Stimulated activated CD8-positive, alpha-beta memory T cell treated with anti-CD3 and anti-CD28 coated beads, Interleukin-7, amount 100 ng/mL, for 1 hour (primary cell): ENCODE data around the gene MAML2.

Experiments
- DNase-seq, 2 donors: peaks; one replicate each; pipeline ENCODE4 v3.0.0-alpha.2; 2020; ENCODE audit warnings: low read depth in 2 of 2

MAML2 gene

DNA sequence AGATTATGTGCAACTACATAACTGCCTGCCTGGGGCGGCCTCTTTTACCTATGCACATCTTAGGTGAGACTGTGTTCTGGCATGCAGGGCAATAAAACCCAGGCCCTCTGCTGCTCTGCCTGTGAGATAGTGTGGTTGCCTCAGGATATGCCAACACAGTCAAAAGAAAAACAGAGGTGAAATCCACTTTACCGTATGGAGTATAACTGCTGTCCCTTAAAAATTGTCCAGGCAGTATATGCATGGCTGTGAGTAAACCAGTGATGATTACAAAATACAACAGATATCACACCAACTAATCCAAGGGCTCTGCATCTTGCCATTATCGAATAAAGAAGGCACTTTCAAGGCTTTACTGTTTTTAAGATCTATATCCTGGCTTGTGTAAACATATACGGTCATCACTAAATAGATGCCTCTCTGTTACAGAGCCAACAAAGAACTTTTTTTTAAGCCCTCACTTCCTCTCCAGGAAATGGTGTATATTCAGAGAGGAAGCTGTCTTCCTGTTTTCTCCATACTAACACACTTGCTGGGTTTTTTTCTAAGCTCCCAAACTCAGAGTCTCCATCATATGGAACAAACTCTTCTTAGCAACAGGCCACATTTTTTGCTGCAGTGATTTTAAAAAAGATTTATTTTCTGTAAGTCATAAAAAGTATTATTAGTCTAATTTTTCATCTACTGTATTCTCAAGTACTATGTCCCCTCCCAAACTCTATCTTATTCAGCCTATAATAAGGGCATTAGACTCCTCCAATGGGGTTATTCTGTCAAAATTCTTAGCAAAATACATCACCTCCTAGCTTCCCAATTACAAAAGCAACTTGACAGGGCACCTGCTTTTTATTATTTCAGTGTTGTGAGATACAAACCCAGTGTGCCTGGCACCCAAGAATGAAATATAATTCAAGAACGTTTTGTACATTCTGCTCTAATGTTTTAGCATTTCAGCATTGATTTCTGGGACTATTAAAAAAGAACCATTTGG, 135.2 kb downstream of the MAML2 start:
- no peak for DNase-seq

GRCh38 chr11:96206955-96207354, 136.0 kb downstream of the MAML2 start:
- no peak for DNase-seq

GRCh38 chr11:96205460-96205809, 137.6 kb downstream of the MAML2 start:
- DNase-seq = no peak

DNA sequence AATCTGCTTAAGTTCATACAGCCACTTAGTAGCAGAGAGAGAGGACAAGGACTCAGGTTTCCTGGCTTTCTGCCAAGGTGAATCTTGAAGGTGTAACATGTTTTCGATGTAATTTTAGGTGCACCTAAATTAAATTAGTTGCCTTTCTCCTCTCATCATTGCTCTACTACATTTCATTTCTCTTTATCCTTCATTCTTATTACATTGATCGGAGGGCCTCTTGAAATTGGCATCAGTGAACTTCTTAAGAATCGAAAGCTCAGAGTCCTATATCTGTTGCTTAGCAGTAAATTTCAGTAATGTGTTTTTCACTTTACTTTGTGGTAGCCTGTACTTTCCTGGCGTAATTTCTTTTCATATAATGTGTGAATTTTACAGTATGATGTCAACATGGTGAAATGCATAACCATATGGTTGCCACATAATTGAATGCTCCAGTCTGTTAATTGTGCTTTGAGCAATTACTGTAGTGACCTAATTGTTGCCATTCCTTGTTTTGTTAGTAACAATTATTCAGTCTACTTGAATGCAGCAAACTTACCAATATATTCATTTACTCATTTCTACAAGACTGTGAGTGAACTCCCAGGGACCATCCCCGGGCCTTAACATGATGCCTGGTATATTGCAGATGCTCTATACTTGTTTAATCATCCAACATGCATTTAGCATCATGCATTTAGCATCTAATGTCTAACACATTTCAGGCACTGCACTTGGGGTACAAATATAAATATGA, 138.1 kb downstream of the MAML2 start:
- DNase-seq = no peak

DNA sequence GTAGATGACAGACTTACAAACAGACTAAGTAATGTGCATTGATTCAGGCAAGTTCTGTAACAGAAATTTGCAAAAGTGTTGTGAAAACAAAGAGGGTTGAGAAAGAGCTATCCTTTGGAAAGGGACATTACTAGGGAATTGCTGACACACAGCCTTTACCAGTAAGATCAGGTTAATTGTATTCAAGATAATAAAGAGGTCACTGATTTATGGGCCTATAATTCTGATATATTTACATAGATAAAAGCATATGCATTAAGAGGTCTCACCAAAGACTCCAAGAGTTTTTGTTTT, 138.7 kb downstream of the MAML2 start:
- DNase-seq = no peak

DNA sequence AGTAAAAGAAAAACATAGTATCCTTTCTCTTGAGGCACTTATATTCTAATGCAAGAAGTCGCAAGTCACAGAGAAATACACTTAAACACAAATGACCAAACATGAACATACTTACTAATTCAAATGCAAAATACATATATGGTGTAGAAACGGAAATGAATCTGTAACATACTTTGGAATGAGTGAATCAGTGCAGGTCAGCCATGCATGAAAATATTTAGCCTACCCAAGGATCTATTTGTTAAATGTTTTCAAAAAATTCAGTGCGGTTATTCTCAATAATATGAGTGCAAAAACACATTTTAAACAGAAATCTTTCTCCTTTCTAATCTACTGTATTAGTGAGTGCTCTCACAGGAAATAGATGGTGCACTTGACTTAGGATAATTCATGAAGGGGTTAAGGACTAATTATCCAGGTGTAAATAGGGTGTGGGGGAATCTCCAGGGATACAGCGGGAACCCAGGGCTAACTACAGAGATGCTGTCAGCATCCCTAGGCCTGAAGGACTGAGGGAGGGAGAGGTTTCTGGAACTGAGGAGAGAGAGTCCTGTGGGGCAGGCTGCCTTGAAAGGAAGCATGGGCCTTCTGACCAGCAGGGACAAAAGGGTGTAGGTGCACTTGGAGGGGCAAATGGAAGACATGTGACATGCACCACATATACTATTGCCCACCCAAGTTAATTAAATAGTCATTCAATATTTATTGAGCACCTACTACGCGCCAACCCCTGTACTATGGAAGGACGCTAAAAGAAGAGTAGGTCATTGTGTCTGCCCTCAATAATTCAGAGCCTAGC, 139.2 kb downstream of the MAML2 start:
- no peak for DNase-seq

DNA sequence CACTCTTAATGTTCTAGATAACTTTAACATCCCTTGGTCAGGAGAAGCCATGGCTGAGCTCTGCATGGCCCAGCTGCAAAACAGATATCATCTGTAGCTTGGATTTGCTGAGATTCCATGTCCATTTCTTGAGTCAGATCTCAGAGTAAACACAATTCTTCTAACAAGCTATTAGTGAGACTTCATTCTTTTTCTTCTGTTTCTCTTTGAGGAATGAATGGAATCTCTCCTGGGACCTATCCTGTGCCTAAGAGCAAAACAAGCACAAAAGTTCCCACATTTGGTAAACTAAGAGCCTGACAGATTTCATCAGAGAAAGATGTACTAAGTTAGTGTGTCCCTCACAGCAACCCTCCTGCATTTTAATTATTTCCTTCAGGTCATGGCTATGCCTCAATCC, 142.8 kb downstream of the MAML2 start:
- no peak for DNase-seq

DNA sequence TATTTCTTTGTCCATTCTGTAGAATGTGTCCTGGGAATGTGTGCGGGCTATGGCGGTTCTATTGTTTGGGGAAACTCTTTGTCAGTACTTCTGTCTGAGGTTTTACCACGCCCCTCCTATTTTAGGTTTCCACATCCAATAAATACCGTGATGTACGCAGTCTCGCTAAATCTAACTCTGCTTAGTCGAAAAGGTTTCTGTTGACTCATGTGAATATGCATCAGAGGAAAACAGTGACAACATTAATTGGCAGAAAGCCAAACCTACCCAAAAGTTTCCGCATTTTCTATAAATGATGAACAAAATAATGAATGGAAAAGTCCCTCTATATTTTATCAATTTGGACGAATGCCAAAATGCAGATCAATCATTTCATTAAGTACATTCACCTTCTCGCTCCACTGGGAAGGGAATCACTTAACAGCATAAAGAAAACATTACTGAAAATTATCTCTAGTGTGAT, 143.4 kb downstream of the MAML2 start:
- DNase-seq = no peak

GRCh38 chr11:96197801-96198701, 144.9 kb downstream of the MAML2 start:
- DNase-seq = no peak

- DNase-seq = no peak
Measured at GRCh38 chr11:96197103-96197502, 145.9 kb downstream of the MAML2 start.

DNA sequence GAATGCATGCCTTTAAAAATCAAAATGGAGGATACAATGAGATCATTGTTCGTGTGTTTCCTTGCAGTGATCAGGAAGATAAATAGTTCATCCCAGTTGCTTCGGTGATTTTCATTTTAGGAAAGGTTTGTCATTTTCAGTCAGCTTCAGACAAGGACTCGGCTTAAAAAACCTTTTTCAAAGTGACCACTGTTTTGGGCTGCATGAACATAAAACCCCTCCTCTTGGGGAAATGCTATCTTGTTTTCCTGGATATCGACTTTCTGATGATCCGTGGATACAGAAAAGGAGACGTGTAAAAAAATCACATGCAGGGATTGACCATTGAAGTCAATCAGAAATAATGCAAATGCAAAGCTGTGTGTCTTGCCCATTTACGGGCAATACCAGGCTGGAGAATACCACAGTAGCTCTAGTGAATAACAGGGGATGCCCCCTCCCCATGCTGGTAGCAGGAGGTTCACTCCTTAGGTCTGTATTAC, 146.8 kb downstream of the MAML2 start:
- no peak for DNase-seq

DNA sequence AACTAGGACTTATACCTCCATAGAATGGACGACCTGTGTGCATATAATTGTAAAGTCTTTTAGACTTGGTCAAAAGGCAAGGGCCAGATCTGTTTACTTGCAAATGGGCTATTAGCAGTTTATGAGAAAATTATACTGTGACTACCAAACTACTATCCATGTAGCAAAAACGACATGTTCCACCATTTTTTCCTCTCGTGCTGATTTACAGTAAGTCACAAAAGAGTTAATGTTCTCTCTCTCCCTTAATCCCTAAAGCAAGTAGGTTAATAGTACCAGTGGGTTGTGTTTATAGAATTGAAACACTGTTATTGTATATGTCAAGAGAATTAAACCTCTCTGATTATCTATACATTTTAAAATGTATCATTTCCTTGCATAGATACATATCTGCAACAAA, 147.3 kb downstream of the MAML2 start:
- no peak for DNase-seq

- DNase-seq = no peak
Measured at GRCh38 chr11:96194581-96195374, 148.2 kb downstream of the MAML2 start.

DNA sequence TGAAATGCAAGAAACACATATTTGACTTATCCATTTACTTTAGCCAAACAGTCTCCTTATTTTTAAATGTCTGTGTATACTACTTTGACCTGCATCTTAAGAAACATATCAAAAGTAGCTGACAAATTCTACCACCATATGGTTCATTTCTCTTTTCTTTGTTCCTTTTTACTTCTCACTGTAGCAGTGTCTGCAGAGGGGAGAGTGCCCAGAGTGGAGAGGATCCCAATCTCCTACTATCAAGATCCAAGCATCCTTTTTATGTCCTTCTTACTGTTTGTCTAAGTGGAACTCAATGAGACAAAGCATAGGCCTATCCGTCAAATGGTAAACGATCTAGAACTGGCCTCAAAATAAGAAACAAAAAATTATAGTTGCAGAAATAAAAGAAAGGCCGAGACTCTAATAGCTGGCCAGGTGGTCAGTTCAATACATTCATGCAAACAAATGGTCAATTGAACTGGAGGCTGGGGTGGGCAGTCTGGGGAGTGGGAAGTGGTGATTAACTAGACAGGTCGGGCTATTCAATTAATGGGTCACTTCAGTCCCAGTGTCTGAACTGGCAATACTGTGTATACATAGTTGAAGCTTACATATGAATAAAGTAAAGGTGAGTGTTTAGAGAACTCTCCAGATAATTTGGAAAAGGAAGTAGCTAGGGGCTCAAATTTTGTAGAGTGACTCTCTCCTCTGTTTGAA, 149.1 kb downstream of the MAML2 start:
- DNase-seq = no peak

GRCh38 chr11:96191752-96192151, 151.2 kb downstream of the MAML2 start:
- no peak for DNase-seq

DNA sequence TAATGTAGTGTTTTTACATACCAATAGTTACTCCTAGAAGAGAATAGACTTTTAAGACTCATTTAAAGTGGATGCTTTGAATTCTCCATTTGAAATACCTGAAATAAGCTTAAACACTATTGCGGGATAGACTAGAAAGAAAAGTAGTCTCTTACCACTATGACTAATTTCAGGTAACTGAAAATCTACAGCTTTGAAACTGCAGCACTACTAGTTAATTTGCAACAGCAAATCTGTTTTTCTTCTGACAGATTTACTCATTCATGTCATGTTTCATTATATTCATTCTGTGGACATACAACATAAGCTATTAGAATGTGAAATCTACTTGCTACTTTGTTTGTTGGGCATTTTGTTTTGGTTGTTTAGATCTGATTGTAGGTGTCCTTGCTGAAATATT, 153.6 kb downstream of the MAML2 start:
- no peak for DNase-seq

DNA sequence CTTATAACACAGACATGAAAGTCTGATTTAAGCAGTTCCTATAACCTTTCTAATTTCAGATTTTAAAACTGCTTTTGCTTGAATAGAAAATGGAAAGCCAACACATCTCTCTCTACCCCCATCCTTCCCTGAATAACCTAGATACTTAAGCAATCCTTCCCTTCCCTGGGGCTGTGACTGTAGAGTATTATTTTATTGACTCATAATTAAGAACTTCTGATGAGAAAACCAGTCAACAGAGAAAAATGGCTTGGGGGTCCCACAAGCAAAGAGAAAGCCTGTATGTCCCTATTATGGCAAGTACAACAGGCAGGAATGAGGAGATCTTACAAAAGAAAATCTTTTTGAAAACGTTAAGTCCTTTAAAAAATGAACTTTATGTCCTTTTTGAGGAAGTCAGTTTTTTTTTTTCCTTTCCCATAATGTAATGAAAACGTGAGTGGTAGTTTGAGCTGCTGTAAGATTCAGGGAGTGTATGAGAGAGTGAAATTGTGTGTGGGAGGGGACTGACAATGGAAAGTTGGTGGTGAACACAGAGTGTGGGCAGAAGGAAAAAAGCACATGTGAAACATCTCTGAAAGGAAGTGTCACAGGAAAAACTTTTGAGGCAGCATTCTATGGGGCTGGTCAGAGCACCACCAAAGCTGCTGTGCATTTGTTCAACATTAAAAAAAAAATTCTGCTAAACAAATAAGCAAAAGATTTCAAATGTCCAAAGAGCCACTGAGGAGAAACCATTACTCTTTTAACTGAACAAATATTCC, 154.6 kb downstream of the MAML2 start:
- DNase-seq = no peak

GRCh38 chr11:96187822-96188221, 155.2 kb downstream of the MAML2 start:
- no peak for DNase-seq

GRCh38 chr11:96186806-96187205, 156.2 kb downstream of the MAML2 start:
- DNase-seq = no peak
